GM12878 (cell line): ENCODE data around the gene STRADB.

Experiments used
- CREM ChIP-seq: IDR thresholded peaks from 2 replicates; pipeline ENCODE4 v1.6.1; 2014; ENCODE audit warnings: antibody characterized with exemption, low read depth
- HDAC6 ChIP-seq: fragments of 200-600 bp; sonication (generic); IDR thresholded peaks from one replicate; pipeline ENCODE4 v1.8.0; 2017; ENCODE audit warnings: antibody characterized with exemption; ENCODE audit not compliant: unreplicated experiment
- IKZF1 ChIP-seq: fragments of 450-650 bp; conservative IDR thresholded peaks from 2 replicates; pipeline ENCODE4 v1.6.1; 2017; ENCODE audit warnings: antibody characterized with exemption, mild to moderate bottlenecking
- POLR2A ChIP-seq: IDR thresholded peaks from 2 replicates; pipeline ENCODE4 v1.6.1; 2011; ENCODE audit warnings: low read depth, mild to moderate bottlenecking, low read length
- SP1 ChIP-seq: IDR thresholded peaks from one replicate; pipeline ENCODE4 v1.6.1; 2011; ENCODE audit warnings: low read depth, low read length
- ZBTB33 ChIP-seq: fragments of 450-650 bp; IDR thresholded peaks from 2 replicates; pipeline ENCODE4 v1.6.1; 2017; ENCODE audit warnings: mild to moderate bottlenecking

GRCh38 chr2:201406077-201406662, 45.4 kb upstream of the STRADB start:
- TF ChIP-seq CREM = no peak
- TF ChIP-seq IKZF1 = no peak
- no peak for TF ChIP-seq POLR2A
- no peak for TF ChIP-seq SP1
- TF ChIP-seq ZBTB33 = no peak
- no peak for TF ChIP-seq HDAC6
